Activated naive CD4-positive, alpha-beta T cell treated with anti-CD3 and anti-CD28 coated beads, Interleukin-2, amount 50 U/mL, for 24 hours (primary cell): ENCODE data around the gene OR2B3.
"Not testable (repeated sequence)": the region's sequence is repeated elsewhere in the genome, so short reads cannot be mapped to it uniquely, and the experiment has no call there.

ENCODE experiments used
- H3K27ac Mint-ChIP-seq: one replicate; pipeline ENCODE4 v1.8.0; 2021; ENCODE audit warnings: mild to moderate bottlenecking, mixed read lengths
- H3K27me3 Mint-ChIP-seq: one replicate; pipeline ENCODE4 v1.8.0; 2021; ENCODE audit warnings: mixed read lengths
- H3K36me3 Mint-ChIP-seq: one replicate; pipeline ENCODE4 v1.8.0; 2021; ENCODE audit warnings: mixed read lengths
- H3K4me1 Mint-ChIP-seq: one replicate; pipeline ENCODE4 v1.8.0; 2021; ENCODE audit warnings: mixed read lengths
- H3K4me3 Mint-ChIP-seq: one replicate; pipeline ENCODE4 v1.8.0; 2021; ENCODE audit warnings: mild to moderate bottlenecking, mixed read lengths
- H3K9me3 Mint-ChIP-seq: one replicate; pipeline ENCODE4 v1.8.0; 2021; ENCODE audit warnings: mixed read lengths

OR2B3 gene

GRCh38 chr6:29087213-29087612, at the start of gene OR2B3:
Gene OR2B3, minus strand, starts transcription at chr6:29087313. Its CDS starts 65 bp downstream, at chr6:29087248.
- no peaks in the 10 kb centered on the region for H3K4me1 Mint-ChIP-seq
- no peak within 1 kb of the TSS for H3K27ac Mint-ChIP-seq
- H3K4me3 Mint-ChIP-seq: no peak within 1 kb of the TSS
- H3K27me3 Mint-ChIP-seq: peaks cover 27% of the 10 kb centered on the region
- peaks cover 3% of the 10 kb centered on the region for H3K36me3 Mint-ChIP-seq
- H3K9me3 Mint-ChIP-seq: no peaks in the 10 kb centered on the region

- Mint-ChIP-seq H3K4me3 (no peak overlapping the region), H3K4me1 (no peaks in the 10 kb centered on the region), H3K9me3 (no peaks in the 10 kb centered on the region), H3K27ac (no peak overlapping the region), H3K36me3 (no peaks in the 10 kb centered on the region), H3K27me3 (peaks cover 24% of the 10 kb centered on the region)
These were observed 44.6 kb upstream of the OR2B3 start for GRCh38 chr6:29131691-29132090.

- no peak overlapping the region for H3K27ac Mint-ChIP-seq
- no peaks in the 10 kb centered on the region for H3K9me3 Mint-ChIP-seq
- H3K27me3 Mint-ChIP-seq: peaks cover 24% of the 10 kb centered on the region
- H3K4me3 Mint-ChIP-seq: no peak overlapping the region
- H3K36me3 Mint-ChIP-seq: no peaks in the 10 kb centered on the region
- no peaks in the 10 kb centered on the region for H3K4me1 Mint-ChIP-seq
These were observed 43.5 kb upstream of the OR2B3 start for GRCh38 chr6:29130644-29131043.

GRCh38 chr6:29129326-29130012, 42.4 kb upstream of the OR2B3 start:
- H3K27ac Mint-ChIP-seq: no peak overlapping the region

GRCh38 chr6:29114964-29115363, 27.9 kb upstream of the OR2B3 start:
- not testable (repeated sequence) for H3K4me3 Mint-ChIP-seq, H3K4me1 Mint-ChIP-seq
- H3K27me3 Mint-ChIP-seq: peaks cover 34% of the 10 kb centered on the region

More at GRCh38 chr6:29129326-29130012, 42.4 kb upstream of the OR2B3 start:
- H3K36me3 Mint-ChIP-seq: no peaks in the 10 kb centered on the region
- no peaks in the 10 kb centered on the region for H3K4me1 Mint-ChIP-seq
- H3K27me3 Mint-ChIP-seq: peaks cover 21% of the 10 kb centered on the region
- no peak overlapping the region for H3K4me3 Mint-ChIP-seq
- no peaks in the 10 kb centered on the region for H3K9me3 Mint-ChIP-seq

GRCh38 chr6:29112135-29112534, 25.0 kb upstream of the OR2B3 start:
- H3K4me3 Mint-ChIP-seq: no peak overlapping the region
- H3K36me3 Mint-ChIP-seq: no peaks in the 10 kb centered on the region
- no peak overlapping the region for H3K27ac Mint-ChIP-seq
- H3K4me1 Mint-ChIP-seq: no peaks in the 10 kb centered on the region
- peaks cover 27% of the 10 kb centered on the region for H3K27me3 Mint-ChIP-seq
- no peaks in the 10 kb centered on the region for H3K9me3 Mint-ChIP-seq

More at GRCh38 chr6:29114964-29115363, 27.9 kb upstream of the OR2B3 start:
- H3K9me3 Mint-ChIP-seq, H3K27ac Mint-ChIP-seq, H3K36me3 Mint-ChIP-seq: not testable (repeated sequence)

GRCh38 chr6:29107758-29108157, 20.6 kb upstream of the OR2B3 start, which contains the start of gene OR2J3:
Gene OR2J3, plus strand, starts transcription at chr6:29108058. Its CDS starts 3,833 bp downstream, at chr6:29111891.
- peaks cover 40% of the 10 kb centered on the region for H3K27me3 Mint-ChIP-seq
- no peak within 1 kb of the TSS for H3K4me3 Mint-ChIP-seq
- H3K36me3 Mint-ChIP-seq: no peaks in the 10 kb centered on the region
- no peaks in the 10 kb centered on the region for H3K9me3 Mint-ChIP-seq
- no peak within 1 kb of the TSS for H3K27ac Mint-ChIP-seq
- H3K4me1 Mint-ChIP-seq: no peaks in the 10 kb centered on the region

GRCh38 chr6:29099190-29099589, 12.1 kb upstream of the OR2B3 start, which contains the start of gene OR2J1:
Gene OR2J1, plus strand, starts transcription at chr6:29099490. Its CDS starts 1,453 bp downstream, at chr6:29100943.
- Mint-ChIP-seq H3K36me3 (no peaks in the 10 kb centered on the region), H3K27ac (no peak within 1 kb of the TSS), H3K9me3 (no peaks in the 10 kb centered on the region), H3K4me1 (no peaks in the 10 kb centered on the region), H3K4me3 (no peak within 1 kb of the TSS), H3K27me3 (peaks cover 19% of the 10 kb centered on the region)

GRCh38 chr6:29097803-29098202, 10.7 kb upstream of the OR2B3 start:
- Mint-ChIP-seq H3K4me3 (no peak overlapping the region), H3K36me3 (no peaks in the 10 kb centered on the region), H3K27ac (no peak overlapping the region), H3K27me3 (peaks cover 13% of the 10 kb centered on the region), H3K4me1 (no peaks in the 10 kb centered on the region), H3K9me3 (no peaks in the 10 kb centered on the region)

- Mint-ChIP-seq H3K27ac (no peak overlapping the region), H3K9me3 (no peaks in the 10 kb centered on the region), H3K36me3 (no peaks in the 10 kb centered on the region), H3K27me3 (peaks cover 27% of the 10 kb centered on the region), H3K4me1 (no peaks in the 10 kb centered on the region), H3K4me3 (no peak overlapping the region)
These were observed 5.8 kb upstream of the OR2B3 start for GRCh38 chr6:29092957-29093356.

- Mint-ChIP-seq H3K36me3 (peaks cover 3% of the 10 kb centered on the region), H3K27ac (no peak overlapping the region), H3K9me3 (no peaks in the 10 kb centered on the region), H3K27me3 (peaks cover 6% of the 10 kb centered on the region), H3K4me3 (no peak overlapping the region), H3K4me1 (peaks cover 4% of the 10 kb centered on the region)
These were observed 4.7 kb downstream of the OR2B3 start for GRCh38 chr6:29082457-29082856.

- Mint-ChIP-seq H3K9me3 (no peaks in the 10 kb centered on the region), H3K4me3 (no peak overlapping the region), H3K36me3 (peaks cover 3% of the 10 kb centered on the region), H3K4me1 (peaks cover 4% of the 10 kb centered on the region), H3K27me3 (peaks cover 3% of the 10 kb centered on the region), H3K27ac (no peak overlapping the region)
These were observed 5.8 kb downstream of the OR2B3 start for GRCh38 chr6:29081312-29081711.

GRCh38 chr6:29079203-29079602, 7.9 kb downstream of the OR2B3 start:
- no peak overlapping the region for H3K4me3 Mint-ChIP-seq
- H3K4me1 Mint-ChIP-seq: peaks cover 4% of the 10 kb centered on the region
- peaks cover 3% of the 10 kb centered on the region for H3K36me3 Mint-ChIP-seq
- H3K27me3 Mint-ChIP-seq: peaks cover 10% of the 10 kb centered on the region
- H3K9me3 Mint-ChIP-seq: no peaks in the 10 kb centered on the region
- H3K27ac Mint-ChIP-seq: no peak overlapping the region

GRCh38 chr6:29071831-29072723, 15.0 kb downstream of the OR2B3 start:
- Mint-ChIP-seq H3K9me3 (no peaks in the 10 kb centered on the region), H3K27me3 (peaks cover 40% of the 10 kb centered on the region), H3K27ac (no peak overlapping the region), H3K4me1 (no peaks in the 10 kb centered on the region), H3K4me3 (no peak overlapping the region), H3K36me3 (no peaks in the 10 kb centered on the region)

GRCh38 chr6:29051680-29052079, 35.4 kb downstream of the OR2B3 start:
- no peak overlapping the region for H3K4me3 Mint-ChIP-seq
- peaks cover 43% of the 10 kb centered on the region for H3K27me3 Mint-ChIP-seq
- no peaks in the 10 kb centered on the region for H3K4me1 Mint-ChIP-seq
- no peak overlapping the region for H3K27ac Mint-ChIP-seq
- H3K36me3 Mint-ChIP-seq: no peaks in the 10 kb centered on the region
- peaks cover 4% of the 10 kb centered on the region for H3K9me3 Mint-ChIP-seq

- no peaks in the 10 kb centered on the region for H3K36me3 Mint-ChIP-seq
- no peaks in the 10 kb centered on the region for H3K4me1 Mint-ChIP-seq
- no peak within 1 kb of the TSS for H3K4me3 Mint-ChIP-seq
- no peak within 1 kb of the TSS for H3K27ac Mint-ChIP-seq
- H3K27me3 Mint-ChIP-seq: peaks cover 47% of the 10 kb centered on the region
- no peaks in the 10 kb centered on the region for H3K9me3 Mint-ChIP-seq
These were observed 42.0 kb downstream of the OR2B3 start, which contains the start of gene OR2W1 for GRCh38 chr6:29045075-29045474. Gene OR2W1, minus strand, starts transcription at chr6:29045175. Its CDS starts 0 bp downstream, at chr6:29045175.
